Limb (tissue), 2 donors: Measurements from ENCODE around the gene DMPK.
"Not testable (repeated sequence)": the region's sequence is repeated elsewhere in the genome, so short reads cannot be mapped to it uniquely, and the experiment has no call there.

Experiments
- DNase-seq, 2 donors: peaks; one replicate each; pipeline ENCODE4 v3.0.0-alpha.2; 2016; ENCODE audit errors: extremely low spot score in 2 of 2

DMPK gene

DNA sequence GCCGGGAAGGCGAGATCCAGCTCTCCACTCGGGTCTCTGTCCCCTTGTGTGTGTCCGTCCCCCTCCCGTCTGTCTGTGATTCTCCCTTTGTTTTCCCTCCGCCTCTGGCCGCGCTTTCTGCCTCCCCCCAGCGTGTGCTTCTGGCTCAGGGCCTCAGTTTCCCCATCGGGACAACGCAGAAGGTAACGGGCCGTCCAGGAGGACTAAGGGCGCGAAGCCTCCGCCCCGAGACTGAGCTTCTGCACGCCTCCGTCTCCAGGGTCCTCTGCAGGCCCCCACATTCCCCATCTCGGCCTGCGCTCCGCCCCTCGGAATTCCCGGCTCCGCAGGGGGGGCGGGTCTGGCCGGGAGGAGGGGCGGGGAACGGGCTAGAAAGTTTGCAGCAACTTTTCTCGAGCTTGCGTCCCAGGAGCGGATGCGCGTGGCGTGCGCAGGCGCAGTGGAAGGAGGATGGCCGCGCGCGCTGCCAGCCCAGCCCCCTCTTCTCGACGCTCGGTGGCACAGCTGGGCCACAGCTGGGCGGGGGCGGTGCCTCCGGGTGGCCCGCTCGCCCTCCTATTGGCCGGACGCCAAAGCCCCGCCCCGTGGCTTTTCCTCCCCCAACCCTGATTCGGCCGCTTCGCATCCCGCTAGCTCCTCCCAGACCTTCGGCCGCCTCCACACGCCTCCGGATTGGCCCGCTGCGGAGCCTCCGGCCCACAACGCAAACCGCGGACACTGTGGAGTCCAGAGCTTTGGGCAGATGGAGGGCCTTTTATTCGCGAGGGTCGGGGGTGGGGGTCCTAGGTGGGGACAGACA, 13.1 kb downstream of the DMPK start, which contains the start of gene SIX5:
Gene SIX5 (minus strand): TSS at position 269 of the 799 bp plus-strand sequence. CDS start 408 bp downstream, outside the sequence.
- DNase-seq = peak; percentile 98 to 100

GRCh38 chr19:45768655-45768983, 13.7 kb downstream of the DMPK start:
- DNase-seq = peak in 1 of 2 donors; percentile 65

DNA sequence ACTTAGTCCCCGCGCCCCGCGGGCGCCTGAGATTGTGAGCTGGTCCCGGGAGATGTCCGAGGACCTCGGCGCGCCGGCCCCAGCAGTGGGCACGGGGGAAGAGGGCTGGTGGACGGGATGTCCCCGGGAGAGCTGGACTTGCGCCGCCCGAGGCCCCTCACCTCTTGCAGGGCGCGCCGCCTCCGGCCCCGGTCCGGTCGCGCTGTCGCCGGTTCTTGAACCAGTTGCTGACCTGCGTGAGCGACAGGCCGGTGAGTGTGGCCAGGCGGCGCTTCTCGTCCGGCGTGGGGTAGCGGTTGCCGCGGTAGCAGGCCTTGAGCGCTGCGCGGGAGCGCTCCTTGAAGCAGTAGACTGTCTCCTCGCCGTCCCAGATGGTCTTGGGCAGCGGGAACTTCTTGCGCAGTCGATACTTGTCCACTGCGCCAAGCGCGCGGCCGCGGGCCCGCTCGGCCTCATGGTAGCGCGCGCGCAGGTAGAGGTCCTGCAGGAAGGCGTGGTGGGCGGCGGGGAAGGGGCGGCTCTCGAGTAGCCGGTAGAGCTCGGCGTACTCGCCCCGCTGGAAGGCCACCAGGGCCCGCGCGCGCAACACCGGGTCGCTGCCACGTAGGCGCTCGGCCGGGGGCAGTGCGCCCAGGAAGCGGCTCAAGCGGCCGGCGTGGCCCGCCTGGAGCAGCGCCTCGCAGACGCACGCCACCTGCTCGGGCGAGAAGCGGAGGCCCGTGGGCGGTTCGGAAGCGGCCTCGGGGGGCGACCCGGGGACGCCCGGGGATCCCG, 14.2 kb downstream of the DMPK start:
- DNase-seq = peak; percentile 36 to 78

- DNase-seq = peak; percentile 51 to 83
These were observed 14.8 kb downstream of the DMPK start for GRCh38 chr19:45767410-45767880.

DNA sequence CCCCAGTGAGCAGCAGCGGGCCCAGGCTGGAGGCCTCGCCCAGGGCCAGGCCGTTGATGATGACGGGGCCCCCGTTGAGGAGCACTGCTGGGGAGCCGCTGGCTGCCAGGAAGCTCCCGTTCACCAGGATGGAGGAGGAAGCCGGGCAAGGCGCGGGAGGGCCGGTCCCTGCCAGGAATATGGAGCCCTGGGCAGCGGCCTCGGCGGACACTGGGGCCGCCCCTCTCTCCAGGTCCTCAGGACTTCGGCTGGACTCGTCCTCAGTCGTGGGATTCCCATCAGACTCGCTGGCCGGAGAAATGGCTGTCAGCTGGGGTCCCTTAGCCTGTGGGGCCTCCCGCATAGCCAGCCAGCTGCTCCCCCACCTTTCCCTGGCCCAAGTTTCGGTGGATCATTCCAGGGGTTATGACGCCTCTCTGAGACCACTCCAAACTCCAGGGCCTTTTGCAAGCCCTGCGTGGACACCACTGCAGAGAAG, 15.4 kb downstream of the DMPK start:
- peak in 1 of 2 donors; percentile 46 for DNase-seq

DNA sequence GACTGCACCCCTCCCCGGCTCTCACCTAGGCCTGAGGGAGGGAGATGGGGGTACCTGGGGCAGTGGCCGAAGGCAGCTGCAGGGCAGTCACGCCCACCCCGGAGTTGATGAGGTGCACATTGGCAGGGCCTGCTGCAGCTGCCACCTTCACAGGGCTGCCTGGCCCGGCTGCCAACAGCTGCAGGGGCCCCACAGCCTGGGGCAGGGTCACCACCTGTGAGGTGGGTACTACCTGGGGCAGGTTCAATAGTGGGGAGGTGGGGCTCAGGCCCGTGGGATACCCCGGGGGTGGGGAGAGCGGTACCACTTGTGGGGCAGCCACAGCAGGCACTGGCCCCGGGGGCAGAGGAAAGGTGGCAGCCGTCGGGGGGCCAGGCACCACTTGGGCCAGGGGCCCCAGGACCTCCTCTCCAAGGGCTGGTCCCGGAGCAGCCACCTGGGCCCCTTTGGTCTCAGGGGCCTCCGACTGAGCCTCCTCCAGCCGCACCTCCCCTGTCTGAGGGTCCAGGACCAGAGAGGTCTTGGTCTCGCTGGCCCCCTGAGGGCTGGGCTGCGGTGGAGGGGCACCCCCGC, 15.9 kb downstream of the DMPK start:
- DNase-seq = peak in 1 of 2 donors; percentile 43

DNA sequence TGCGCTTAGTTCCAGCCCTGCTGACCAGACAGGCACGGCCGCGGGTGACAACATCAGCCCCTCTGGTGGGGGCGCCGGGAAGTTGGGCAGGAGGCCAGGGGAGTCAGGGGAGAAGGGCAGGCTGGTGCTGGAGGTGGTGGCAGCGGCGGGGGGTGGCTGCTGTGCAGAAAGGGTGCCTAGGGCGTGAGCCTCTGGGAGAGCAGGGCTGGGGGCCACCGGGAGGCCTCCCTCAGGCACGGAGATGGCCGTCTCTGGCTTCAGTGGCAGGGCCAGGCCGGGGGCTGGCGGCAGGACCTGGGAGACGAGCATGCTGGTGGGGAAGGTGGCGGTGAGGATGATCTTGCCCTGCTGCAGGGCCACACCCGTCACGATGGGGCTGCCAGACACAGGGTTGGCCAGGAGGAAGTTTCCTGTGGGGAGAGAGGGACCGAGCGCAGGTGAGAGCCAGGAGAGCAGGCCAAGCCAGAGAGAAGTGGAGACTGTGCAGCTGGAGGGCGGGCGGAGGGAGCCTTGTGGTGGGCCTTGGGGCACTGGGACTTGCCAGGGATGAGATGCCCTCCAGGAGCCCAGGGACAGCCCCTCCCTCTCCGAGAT, 16.5 kb downstream of the DMPK start:
- peak in 1 of 2 donors; percentile 48 for DNase-seq

DNA sequence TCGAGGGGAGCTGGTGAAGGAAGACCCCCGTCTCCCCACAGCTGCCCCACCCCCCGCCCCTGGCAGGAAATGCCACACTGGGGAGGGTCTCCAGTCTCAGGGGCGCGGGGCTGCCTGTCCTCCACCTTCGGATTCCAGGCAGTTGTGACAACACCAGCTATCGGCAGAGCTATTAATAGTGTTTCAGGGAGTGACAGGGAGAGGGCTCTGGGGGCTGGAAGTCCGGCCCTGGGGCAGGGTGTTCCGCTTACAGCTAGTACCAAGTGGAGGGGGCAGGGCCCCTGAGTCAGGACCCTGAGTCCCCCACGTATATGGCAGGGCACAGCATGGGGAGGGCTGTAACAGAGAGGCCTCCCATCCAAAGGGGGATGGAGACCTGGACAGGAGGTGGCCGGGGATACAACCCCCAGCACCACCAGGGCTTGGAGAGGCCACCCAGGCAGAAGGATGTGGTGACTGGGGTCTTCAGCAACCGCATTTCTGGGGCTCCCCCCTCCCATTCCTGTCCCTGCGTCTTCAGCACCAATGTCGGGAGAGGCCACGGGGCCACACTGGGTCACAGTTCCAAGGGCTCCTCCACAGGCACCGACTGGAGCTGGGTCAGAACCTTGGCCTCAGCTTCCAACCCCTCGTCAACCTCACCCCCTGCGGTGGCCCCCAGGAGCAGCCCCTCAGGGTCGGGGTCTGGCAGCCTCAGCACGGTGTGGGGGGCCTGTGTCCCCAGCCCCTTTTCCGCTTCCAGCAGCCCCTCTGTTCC, 17.2 kb downstream of the DMPK start:
- DNase-seq = peak in 1 of 2 donors; percentile 52

DNA sequence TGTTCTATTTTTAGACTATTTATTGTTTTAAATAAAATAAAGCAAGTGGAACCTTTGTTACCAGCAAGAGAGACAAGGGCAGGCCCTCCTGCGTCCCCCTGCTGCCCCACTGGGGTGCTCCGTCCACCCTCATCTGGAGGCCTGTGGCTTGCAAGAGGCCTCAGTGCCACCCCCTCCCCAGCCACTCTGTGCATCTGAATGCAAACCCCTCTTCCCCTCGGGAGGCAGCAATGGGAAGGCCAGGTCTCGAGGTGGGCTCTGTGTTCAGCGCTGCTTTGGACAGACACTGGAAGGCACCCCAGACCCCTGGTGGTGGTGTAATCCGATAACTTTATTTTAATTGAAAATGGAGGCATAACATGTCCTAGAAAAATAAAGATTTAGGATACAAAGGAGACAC, 17.8 kb downstream of the DMPK start:
- DNase-seq = peak in 1 of 2 donors; percentile 43

DNA sequence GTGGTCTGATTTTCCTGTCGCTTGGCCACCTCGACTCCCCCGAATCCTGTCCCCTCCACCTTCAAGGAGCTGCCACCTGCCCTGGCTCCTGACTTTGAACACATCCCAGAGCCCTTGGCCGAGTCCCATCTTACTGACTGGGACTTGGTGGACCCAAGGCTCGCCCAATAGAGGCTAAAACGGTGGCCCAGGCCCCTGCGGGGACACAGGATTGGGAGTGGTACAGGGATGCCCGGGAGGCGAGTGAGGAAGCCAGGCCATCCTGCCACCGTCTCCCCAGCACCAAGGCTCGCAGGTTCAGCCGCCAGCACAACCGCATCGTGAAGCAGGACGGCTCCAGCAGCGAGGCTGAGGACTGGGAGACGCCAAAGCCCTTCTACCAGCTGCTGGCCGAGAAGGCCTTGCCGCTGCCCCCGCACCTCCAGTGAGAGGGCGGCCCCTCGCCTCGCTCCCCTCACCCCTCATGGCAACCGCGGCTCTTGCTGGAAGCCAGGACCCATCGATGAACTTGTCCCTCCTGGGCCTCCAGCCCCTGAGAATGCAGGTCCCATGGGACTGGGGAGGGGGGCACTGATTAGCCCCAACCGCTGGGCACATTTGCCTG, 18.5 kb downstream of the DMPK start:
- peak in 1 of 2 donors; percentile 49 for DNase-seq

- DNase-seq = no peak
These were observed 19.2 kb downstream of the DMPK start for GRCh38 chr19:45762870-45763631.

DNA sequence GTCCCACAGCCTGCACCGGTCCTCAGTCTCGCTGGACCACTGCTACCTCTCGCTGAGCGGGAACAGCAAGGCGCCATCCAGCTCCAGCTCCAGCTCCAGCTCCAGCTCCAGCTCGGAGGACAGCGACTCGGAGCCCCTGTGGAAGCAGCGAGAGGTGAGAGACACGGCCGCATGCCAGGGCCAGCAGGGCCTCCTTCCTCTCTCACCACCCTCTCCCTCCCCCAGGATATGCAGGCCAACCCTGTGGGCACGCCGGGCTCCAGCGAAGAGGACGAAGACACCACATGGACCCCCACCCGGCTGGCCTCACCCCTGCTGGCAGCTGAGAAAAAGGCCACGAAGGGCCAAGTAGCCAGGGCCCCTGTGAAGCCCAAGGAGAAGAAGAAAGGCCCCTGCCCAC, 20.6 kb downstream of the DMPK start:
- DNase-seq = no peak

GRCh38 chr19:45758921-45759320, 23.4 kb downstream of the DMPK start:
- no peak for DNase-seq

- DNase-seq = no peak
These were observed 24.6 kb downstream of the DMPK start for GRCh38 chr19:45757695-45758094.

GRCh38 chr19:45754323-45754722, 28.0 kb downstream of the DMPK start:
- no peak for DNase-seq

- DNase-seq = no peak
These were observed 28.7 kb downstream of the DMPK start for GRCh38 chr19:45753548-45753947.

- DNase-seq = no peak
These were observed 29.7 kb downstream of the DMPK start for GRCh38 chr19:45752639-45753038.

DNA sequence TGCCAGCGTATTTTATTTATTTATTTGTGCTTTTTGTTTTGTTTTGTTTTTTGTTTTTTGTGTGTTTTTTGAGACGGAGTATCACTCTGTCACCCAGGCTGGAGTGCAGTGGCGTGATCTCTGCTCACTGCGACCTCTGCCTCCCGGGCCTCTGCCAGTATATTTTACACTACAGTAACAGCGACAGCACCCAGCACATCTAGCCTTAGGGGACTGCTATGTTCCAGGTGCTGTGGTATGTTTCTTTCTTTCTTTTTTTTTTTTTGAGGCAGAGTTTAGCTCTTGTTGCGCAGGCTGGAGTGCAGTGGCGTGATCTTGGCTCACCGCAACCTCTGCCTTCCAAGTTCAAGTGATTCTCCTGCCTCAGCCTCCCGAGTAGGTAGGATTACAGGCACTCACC, 30.8 kb downstream of the DMPK start:
- DNase-seq = not testable (repeated sequence)

- no peak for DNase-seq
These were observed 34.8 kb downstream of the DMPK start for GRCh38 chr19:45747513-45747912.

DNA sequence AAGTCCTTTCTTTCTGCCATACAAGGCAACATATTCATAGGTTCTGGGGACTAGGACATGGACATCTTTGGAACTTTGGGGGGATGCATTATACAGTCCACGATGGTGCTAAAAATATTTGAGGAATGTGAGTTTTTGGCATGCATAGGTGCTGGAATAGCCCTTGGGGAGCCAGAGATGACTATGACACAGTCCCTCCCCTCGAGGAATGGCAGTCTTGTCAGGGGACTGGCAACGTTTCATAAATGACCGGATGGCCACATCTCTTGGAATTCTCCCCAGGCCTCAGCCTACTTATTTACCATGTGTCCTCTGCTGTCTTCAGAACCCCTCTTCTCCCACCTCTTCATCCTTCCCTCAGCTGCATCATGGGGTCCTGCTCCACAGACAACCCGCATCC, 35.4 kb downstream of the DMPK start:
- no peak for DNase-seq
